Stimulated activated naive CD8-positive, alpha-beta T cell treated with anti-CD3 and anti-CD28 coated beads, Interleukin-15, Interleukin-2, amounts not matched to agents 100 ng/mL and 50 ng/mL, for 24 hours (primary cell): ENCODE results near the gene ZNF565.
"Not testable (repeated sequence)": the region's sequence is repeated elsewhere in the genome, so short reads cannot be mapped to it uniquely, and the experiment has no call there.

Experiments used
- H3K27ac Mint-ChIP-seq: one replicate; pipeline ENCODE4 v1.8.0; 2021; ENCODE audit warnings: mild to moderate bottlenecking, mixed read lengths
- H3K27me3 Mint-ChIP-seq: one replicate; pipeline ENCODE4 v1.8.0; 2021; ENCODE audit warnings: mixed read lengths
- H3K36me3 Mint-ChIP-seq: one replicate; pipeline ENCODE4 v1.8.0; 2021; ENCODE audit warnings: low read depth, mixed read lengths
- H3K4me1 Mint-ChIP-seq: one replicate; pipeline ENCODE4 v1.8.0; 2021; ENCODE audit warnings: low read depth, mixed read lengths
- H3K4me3 Mint-ChIP-seq: one replicate; pipeline ENCODE4 v1.8.0; 2021; ENCODE audit warnings: mild to moderate bottlenecking, mixed read lengths
- H3K9me3 Mint-ChIP-seq: one replicate; pipeline ENCODE4 v1.8.0; 2021; ENCODE audit warnings: mixed read lengths

ZNF565 gene

GRCh38 chr19:36144624-36145023, 69.8 kb downstream of the ZNF565 start:
- peaks cover 66% of the 10 kb centered on the region for H3K36me3 Mint-ChIP-seq
- H3K4me3 Mint-ChIP-seq: no peak overlapping the region
- H3K27me3 Mint-ChIP-seq: no peaks in the 10 kb centered on the region
- no peak overlapping the region for H3K27ac Mint-ChIP-seq
- peaks cover 10% of the 10 kb centered on the region for H3K4me1 Mint-ChIP-seq
- no peaks in the 10 kb centered on the region for H3K9me3 Mint-ChIP-seq

GRCh38 chr19:36142496-36142895, 72.0 kb downstream of the ZNF565 start:
- peaks cover 51% of the 10 kb centered on the region for H3K36me3 Mint-ChIP-seq
- H3K4me1 Mint-ChIP-seq: peaks cover 13% of the 10 kb centered on the region
- no peak overlapping the region for H3K4me3 Mint-ChIP-seq
- H3K9me3 Mint-ChIP-seq: no peaks in the 10 kb centered on the region
- H3K27ac Mint-ChIP-seq: no peak overlapping the region
- no peaks in the 10 kb centered on the region for H3K27me3 Mint-ChIP-seq

- no peak overlapping the region for H3K27ac Mint-ChIP-seq
- peaks cover 14% of the 10 kb centered on the region for H3K4me1 Mint-ChIP-seq
- no peaks in the 10 kb centered on the region for H3K27me3 Mint-ChIP-seq
- peaks cover 48% of the 10 kb centered on the region for H3K36me3 Mint-ChIP-seq
- H3K4me3 Mint-ChIP-seq: no peak overlapping the region
- H3K9me3 Mint-ChIP-seq: no peaks in the 10 kb centered on the region
Observed at GRCh38 chr19:36142046-36142445, 72.4 kb downstream of the ZNF565 start.

- Mint-ChIP-seq H3K27me3 (no peaks in the 10 kb centered on the region), H3K27ac (peak overlapping the region; percentile 77), H3K9me3 (no peaks in the 10 kb centered on the region), H3K4me1 (peaks cover 21% of the 10 kb centered on the region), H3K4me3 (peak overlapping the region; percentile 93), H3K36me3 (peaks cover 40% of the 10 kb centered on the region)
Observed at GRCh38 chr19:36141039-36141927, 73.2 kb downstream of the ZNF565 start.

GRCh38 chr19:36140304-36141038, 74.0 kb downstream of the ZNF565 start:
- Mint-ChIP-seq H3K27ac (peak overlapping the region; percentile 93), H3K36me3 (peaks cover 32% of the 10 kb centered on the region), H3K27me3 (no peaks in the 10 kb centered on the region), H3K4me1 (peaks cover 21% of the 10 kb centered on the region), H3K9me3 (no peaks in the 10 kb centered on the region), H3K4me3 (peak overlapping the region; percentile 93)

GRCh38 chr19:36139473-36140303, 74.8 kb downstream of the ZNF565 start, which contains the start of gene CAPNS1:
CAPNS1 (plus strand) TSS chr19:36140066; CDS start chr19:36141012, 946 bp downstream.
- Mint-ChIP-seq H3K36me3 (peaks cover 24% of the 10 kb centered on the region), H3K27ac (peak within 1 kb of the TSS; percentile 93), H3K9me3 (no peaks in the 10 kb centered on the region), H3K4me1 (peaks cover 21% of the 10 kb centered on the region), H3K4me3 (peak within 1 kb of the TSS; percentile 93), H3K27me3 (no peaks in the 10 kb centered on the region)

- Mint-ChIP-seq H3K4me3 (peak overlapping the region; percentile 93), H3K9me3 (no peaks in the 10 kb centered on the region), H3K36me3 (peaks cover 21% of the 10 kb centered on the region), H3K27me3 (no peaks in the 10 kb centered on the region), H3K27ac (peak overlapping the region; percentile 93), H3K4me1 (peaks cover 21% of the 10 kb centered on the region)
Observed at GRCh38 chr19:36139120-36139472, 75.4 kb downstream of the ZNF565 start.

GRCh38 chr19:36136964-36137686, 77.3 kb downstream of the ZNF565 start:
- Mint-ChIP-seq H3K4me3 (no peak overlapping the region), H3K9me3 (no peaks in the 10 kb centered on the region), H3K27ac (no peak overlapping the region)

GRCh38 chr19:36134867-36135266, 79.6 kb downstream of the ZNF565 start:
- H3K4me3 Mint-ChIP-seq, H3K9me3 Mint-ChIP-seq, H3K27me3 Mint-ChIP-seq, H3K36me3 Mint-ChIP-seq, H3K27ac Mint-ChIP-seq: not testable (repeated sequence)
- peaks cover 28% of the 10 kb centered on the region for H3K4me1 Mint-ChIP-seq

More at GRCh38 chr19:36136964-36137686, 77.3 kb downstream of the ZNF565 start:
- peaks cover 32% of the 10 kb centered on the region for H3K4me1 Mint-ChIP-seq
- H3K27me3 Mint-ChIP-seq: no peaks in the 10 kb centered on the region
- peaks cover 10% of the 10 kb centered on the region for H3K36me3 Mint-ChIP-seq
